DMS53 treated with DMSO at 0.1 percent for 48 hours (cell line): ENCODE measurements around the gene TM9SF1.

Experiments used
- DNase-seq: peaks from one replicate; lab custom pipeline; 2025; ENCODE audit not compliant: unreplicated experiment; lab: John Stamatoyannopoulos, UW

The TM9SF1 gene, protein sequence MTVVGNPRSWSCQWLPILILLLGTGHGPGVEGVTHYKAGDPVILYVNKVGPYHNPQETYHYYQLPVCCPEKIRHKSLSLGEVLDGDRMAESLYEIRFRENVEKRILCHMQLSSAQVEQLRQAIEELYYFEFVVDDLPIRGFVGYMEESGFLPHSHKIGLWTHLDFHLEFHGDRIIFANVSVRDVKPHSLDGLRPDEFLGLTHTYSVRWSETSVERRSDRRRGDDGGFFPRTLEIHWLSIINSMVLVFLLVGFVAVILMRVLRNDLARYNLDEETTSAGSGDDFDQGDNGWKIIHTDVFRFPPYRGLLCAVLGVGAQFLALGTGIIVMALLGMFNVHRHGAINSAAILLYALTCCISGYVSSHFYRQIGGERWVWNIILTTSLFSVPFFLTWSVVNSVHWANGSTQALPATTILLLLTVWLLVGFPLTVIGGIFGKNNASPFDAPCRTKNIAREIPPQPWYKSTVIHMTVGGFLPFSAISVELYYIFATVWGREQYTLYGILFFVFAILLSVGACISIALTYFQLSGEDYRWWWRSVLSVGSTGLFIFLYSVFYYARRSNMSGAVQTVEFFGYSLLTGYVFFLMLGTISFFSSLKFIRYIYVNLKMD

DNA sequence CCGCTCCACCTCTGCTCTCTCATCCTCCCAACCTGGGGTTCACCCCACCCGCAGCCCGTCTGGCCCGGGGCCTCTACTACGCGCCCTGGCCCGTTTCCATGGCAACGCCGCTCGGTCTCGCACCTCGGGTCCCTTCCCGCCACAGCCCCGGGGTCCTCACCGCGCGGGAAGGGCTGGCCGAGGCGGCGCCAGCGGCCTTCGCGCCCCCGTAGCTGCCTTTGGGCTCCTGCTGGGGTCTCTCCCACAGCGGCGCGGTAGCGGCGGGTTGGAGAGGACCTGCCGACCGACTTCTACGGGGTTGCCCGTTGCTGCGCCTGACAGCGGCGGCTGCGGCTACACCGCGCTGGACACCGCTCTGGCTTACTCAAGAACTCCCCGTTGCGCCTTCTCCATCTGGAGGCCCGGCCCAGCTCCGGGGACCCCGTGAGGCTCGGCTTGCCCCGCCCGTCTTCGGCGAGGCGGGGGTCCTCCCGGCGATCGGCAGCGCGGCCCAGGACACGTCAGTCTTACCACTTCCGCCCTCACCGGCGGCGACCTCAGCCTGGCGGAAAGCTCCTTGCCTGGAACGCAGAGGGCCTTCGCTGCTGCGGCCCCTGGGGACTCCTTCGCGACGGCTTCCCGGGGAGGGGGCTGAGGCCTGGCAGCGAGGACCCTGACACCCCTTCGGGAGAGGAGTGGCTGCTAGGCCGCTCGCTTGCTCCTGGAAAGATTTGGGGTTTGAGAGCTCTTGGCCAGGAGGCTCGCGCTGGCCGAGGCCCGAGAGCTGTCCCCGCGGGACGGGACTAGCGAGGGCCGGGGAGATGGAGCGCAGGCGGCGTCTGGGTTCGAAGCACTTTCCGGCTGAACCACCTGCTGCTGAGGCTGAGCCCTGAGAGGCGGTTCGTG, at the start of gene TM9SF1:
Gene TM9SF1 (minus strand): TSS at position 256 of the 885 bp plus-strand sequence. CDS start 422 bp downstream, outside the sequence.
- peak; percentile 60 for DNase-seq

GRCh38 chr14:24243336-24243836, 48.1 kb upstream of the TM9SF1 start:
- peak; percentile 47 for DNase-seq

GRCh38 chr14:24241829-24242443, 46.7 kb upstream of the TM9SF1 start:
- DNase-seq: peak; percentile 83

DNA sequence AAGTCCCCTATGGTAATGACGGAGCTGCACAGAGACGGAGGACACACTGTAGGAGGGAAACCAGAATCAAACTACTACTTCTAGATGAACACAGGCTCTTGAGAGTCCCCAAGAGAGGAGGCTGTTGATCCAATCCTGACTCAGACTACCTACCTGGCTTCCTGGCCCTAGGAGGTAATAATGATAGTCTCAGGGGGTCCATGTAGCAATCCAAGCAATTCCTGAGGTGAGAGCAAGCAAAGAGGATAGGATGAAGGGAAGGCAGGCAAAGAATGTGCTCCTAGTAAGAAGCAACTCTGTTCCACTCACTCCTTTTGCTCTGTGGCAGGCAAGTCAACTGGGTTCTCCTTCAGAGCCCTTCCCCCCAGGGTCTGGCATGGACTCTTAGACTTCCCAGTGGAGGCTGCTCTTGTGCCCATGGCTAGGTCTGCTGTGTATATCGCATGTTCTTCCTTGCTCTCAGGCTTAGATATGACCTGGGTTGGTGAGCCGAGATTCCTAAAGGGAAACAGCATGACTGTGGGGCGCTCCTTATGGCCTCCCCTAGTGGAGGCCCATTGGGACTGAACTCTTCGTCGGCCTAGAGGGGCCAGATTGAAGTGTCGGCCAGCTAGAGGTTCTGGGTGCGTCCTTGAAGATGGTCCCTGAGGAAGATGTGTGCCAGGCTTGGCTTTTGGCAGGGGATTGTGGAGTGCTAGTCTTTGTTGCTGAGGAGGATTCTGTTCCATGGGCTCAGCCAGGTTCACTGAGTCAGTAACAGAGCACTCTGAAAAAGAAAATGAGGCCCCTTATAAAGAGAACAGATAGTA, 45.1 kb upstream of the TM9SF1 start:
- no peak for DNase-seq

DNA sequence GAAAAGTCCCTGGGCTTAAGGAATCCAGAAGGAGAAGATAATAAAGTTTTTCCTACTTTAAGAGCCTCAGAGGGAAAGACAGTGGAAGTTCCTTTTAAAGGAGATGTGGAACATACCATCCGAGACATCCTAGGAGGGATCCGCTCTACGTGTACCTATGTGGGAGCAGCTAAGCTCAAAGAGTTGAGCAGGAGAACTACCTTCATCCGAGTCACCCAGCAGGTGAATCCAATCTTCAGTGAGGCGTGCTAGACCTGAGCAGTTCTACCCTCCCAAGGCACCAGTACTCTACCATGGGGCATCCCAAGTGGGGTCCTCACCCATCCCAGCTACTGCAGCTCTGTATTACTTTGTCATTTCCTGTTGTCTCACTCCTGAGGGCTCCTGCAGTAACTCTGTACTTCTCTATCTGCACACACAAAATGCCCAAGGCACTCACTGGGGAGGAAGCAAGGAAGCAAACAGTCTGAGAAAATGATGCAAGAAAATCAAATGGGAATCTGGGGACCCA, 43.3 kb upstream of the TM9SF1 start:
- no peak for DNase-seq

DNA sequence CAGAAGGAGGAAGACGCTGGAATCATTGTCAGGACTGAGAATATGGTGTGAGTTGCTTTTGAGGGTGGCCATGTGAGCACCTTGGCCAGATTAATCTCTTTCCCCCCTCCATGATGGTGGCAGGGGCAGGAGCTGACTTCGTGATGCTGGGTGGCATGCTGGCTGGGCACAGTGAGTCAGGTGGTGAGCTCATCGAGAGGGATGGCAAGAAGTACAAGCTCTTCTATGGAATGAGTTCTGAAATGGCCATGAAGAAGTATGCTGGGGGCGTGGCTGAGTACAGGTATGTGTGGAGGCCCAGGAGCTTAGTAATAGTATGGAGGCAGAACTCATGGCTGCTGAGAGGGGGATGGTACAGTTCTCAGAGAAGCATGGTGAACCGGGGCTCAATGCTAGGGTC, 42.9 kb upstream of the TM9SF1 start:
- DNase-seq: no peak

DNA sequence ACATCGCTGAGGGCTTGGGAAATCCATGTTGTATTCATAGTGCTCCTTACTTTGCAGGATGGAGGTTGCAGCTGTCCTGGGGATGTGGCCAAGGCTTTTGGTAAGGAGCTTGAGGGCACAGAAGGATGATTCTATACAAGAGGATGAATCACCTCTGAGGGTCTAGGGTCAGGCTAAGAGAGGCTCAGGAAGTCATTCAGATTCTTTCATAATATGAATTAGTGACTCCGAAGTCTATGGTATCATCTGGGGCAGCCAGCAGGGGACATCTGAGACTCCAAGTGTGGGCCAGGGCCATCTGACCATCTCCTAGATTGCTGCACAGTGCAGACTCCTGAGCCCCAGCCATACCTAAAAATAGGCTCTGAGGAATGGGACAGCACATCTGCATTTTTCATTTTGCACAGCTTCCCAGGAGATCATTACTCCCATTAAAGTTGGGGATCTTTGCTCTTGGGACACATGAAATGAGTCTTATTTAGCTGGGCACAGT, 42.3 kb upstream of the TM9SF1 start:
- DNase-seq: no peak

DNA sequence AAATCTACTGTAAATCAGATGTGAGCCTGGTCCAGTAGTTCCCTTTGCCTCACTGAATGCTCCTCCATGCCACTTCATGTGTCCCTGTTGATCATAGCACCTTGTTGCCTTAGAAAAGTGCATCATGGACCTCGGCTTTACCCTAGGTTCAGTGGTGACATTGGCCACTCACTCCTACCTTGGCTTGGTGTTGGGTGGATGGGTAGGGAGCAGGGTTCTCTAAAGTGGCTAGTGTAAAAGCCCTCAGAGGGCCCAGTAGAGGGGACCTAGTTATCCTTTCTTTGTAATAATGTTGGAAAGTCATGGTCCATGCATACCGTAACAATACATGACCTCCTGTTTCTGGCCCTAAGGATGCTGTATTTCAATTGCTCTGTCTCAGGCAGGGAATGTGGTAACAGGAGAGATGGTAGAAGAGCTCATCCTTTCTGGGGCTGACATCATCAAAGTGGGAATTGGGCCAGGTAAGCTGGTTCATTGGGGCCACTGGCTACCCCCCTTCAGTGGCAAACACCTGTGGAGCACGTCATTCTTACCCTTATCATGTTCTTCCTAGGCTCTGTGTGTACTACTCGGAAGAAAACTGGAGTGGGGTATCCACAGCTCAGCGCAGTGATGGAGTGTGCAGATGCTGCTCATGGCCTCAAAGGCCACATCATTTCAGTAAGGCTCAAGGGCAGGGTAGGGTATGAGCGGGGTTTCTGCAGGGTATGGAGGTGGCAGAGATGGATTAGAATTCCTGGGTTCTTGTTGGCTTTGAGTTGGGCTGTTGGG, 41.6 kb upstream of the TM9SF1 start:
- no peak for DNase-seq

- no peak for DNase-seq
These were observed 40.8 kb upstream of the TM9SF1 start for GRCh38 chr14:24235804-24236688.

- no peak for DNase-seq
These were observed 39.1 kb upstream of the TM9SF1 start for GRCh38 chr14:24234095-24235005.

GRCh38 chr14:24233538-24233866, 38.3 kb upstream of the TM9SF1 start:
- no peak for DNase-seq

GRCh38 chr14:24232645-24233537, 37.6 kb upstream of the TM9SF1 start, which contains the start of gene GMPR2:
Gene GMPR2 (plus strand): TSS chr14:24232929. CDS start chr14:24233254, 325 bp downstream.
- no peak for DNase-seq

DNA sequence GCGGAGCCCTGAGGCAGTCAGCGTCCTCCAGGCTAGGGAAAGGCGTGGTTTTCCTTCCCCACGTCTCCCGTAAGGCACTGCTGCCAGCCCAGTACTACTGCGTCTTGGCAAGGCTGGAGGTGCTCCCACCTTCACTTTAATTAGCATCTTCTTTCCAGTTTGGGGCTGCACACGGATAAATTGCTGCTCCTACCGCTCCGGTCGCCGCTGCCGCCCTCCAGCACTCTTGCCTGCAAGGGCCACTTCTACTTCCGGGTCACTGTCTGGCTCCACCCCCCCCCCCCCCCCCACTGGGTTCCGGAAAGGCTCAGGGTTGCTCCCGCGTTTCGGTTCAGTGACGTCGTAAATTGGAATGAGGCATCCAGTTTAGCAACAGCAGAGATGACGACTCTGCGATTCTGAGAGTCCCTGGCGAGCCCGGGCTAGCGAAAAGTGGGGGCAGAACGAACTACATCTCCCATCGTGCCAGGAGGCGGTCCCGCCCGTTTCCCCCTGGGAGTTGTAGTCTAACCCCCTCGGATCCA, 36.9 kb upstream of the TM9SF1 start, which contains the start of gene NEDD8:
Gene NEDD8 (minus strand): TSS at position 247 of the 524 bp plus-strand sequence. CDS start 100 bp downstream, at position 147.
- peak; percentile 57 for DNase-seq

GRCh38 chr14:24231263-24232120, 36.3 kb upstream of the TM9SF1 start:
- no peak for DNase-seq

DNA sequence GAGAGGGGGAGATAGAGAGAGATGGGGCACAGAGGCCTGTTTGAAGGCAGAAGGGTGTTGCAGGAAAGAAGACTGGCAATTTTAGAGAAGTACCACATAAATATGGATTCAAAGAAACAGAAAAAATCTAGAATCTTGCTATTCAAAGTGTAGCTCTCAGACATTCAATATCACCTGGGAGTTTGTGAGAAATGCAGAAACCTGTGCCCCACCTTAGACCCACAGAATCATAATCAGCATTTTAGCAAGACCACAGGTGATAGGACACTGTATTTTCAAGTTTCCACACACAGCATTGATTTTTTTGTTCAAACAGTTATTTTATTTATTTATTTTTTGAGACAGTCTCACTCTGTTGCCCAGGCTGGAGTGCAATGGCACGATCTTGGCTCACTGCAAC, 33.7 kb upstream of the TM9SF1 start:
- DNase-seq: no peak
